ENCODE measurements around the gene PEAK3.

PEAK3 gene

DNA sequence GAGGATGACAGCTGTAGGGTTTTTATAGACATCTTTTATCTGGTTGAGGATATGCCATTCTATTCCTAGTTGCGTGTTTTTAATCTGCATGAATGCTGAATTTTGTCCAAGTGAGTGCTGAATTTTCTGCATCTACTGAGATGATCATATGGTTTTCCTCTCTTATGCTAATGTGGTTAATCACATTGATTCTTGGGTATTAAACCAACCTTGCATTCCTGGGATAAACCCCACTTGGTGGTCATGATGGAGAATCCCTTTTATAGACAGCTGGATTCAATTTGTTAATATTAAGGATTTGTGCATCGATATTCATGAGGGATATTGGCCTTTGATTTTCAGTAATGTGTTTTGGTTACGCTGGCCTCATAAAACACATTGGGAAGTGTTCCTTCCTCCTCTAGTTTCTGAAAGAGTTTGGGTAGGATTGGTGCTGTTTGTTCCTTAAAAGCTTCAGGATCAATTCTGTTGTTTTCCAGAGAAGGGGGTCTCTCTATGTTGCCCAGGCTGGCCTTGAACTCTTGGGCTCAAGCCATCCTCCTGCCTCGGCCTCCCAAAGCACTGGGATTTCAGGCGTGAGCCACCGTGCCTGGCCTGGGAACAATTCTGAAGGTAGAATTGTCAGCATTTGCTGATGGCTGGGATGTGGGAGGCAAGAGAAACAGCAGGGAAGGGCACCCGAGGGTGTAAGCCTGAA, 33.3 kb upstream of the PEAK3 start:
- DNase-seq = no peak

DNA sequence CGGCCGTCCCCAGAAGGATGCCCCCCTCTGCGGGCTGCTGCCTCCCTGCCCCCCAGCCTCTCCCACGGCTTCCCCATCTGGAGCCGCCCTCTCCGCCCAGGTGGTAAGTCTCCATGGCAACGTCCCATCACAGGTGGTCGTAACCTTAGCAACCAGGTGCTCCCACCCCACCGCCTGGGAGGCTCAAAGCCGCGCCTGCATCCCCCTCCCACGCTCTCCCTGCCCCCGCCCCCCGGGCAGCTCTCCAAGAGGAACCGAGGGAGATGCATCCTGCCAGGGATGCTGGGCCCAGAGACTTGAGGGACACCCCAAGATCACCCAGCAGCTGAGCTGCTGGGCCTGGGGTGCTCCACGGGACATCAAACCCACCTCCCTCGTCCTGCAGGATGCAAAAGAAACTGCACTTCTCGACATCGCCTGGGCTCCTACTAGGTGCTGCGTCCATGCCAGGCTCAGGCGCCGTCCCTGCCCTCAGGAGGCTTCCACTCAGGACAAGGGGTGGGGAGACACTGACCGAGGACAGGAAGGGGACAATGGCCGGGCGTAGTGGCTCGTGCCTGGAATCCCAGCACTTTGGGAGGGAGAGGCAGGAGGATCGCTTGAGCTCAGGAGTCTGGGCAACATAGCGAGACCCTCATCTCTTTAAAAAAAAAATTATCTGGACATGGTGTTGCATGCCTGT, 31.0 kb upstream of the PEAK3 start:
- DNase-seq = no peak

DNA sequence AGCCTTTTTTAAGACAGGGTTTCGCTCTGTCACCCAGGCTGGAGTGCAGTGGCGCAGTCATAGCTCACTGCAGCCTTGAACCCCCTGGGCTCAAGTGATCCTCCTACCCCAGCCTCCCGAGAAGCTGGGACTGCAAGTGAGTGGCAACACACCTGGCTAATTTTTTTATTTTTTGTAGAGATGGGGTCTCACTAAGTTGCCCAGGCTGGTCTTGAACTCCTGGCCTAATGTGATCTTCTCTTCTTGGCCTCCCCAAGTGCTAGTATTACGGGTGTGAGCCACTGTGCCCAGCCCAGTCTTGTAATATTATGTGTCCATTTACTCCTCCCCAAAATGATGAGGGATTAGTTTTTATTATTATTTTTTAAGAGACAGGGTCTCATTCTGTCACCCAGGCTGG, 29.1 kb upstream of the PEAK3 start:
- no peak for DNase-seq

DNA sequence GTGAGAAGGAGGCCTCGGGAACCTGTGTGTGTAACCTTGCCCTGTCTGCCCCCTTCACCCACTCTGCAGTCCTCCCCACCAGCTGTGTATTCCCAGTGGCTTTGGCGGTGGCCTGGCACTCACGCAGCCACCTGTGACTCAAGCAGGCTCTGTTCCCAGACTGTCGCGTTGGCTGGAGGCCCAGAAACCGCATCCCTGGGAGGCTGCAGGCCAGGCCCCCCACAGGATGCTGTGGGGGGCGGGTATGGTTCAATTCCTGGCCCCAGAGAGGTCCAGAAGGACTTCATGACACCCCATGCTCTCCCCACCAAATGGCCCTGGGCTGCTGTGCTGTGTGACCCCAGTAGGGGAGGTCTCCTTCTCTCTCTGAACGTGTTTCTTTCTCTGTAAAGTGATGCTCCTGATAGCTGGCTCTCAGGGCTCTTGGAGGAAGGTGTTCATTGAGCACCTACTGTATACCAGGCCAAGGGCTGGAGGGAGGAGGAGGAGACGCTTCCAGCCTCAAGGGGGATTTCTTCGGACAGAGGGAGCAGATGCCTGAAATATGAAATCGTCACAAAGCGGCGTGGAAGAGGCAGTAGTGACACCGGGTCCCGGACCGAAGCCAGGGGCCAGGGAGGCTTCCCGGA, 27.9 kb upstream of the PEAK3 start:
- no peak for DNase-seq

DNA sequence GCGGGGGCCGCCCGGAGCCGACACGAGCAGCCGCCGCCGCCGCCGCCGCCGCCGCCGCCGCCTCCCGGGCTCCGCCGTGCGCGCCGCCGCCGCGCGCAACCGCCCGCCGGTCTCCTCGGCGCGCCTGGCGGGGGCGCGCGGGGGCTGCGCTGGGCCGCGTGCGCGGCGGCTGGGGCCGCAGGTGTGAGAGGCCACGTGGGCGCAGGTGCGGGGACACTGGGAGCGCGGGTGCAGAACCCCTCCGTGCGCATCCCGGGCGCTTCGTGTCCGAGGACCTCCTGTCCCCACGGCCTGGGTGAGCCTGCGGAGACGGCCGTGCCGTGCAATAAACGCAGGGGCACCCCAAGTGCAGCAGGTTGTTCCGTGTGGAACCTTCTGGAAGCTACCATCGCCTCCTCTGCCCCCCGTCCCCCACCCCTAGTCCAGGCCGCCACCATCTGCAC, 26.2 kb upstream of the PEAK3 start, which contains the start of gene LINGO3:
TSS of gene LINGO3 (minus strand) at position 41 of the 443 bp plus-strand sequence. CDS start 16,378 bp downstream, outside the sequence.
- no peak for DNase-seq

DNA sequence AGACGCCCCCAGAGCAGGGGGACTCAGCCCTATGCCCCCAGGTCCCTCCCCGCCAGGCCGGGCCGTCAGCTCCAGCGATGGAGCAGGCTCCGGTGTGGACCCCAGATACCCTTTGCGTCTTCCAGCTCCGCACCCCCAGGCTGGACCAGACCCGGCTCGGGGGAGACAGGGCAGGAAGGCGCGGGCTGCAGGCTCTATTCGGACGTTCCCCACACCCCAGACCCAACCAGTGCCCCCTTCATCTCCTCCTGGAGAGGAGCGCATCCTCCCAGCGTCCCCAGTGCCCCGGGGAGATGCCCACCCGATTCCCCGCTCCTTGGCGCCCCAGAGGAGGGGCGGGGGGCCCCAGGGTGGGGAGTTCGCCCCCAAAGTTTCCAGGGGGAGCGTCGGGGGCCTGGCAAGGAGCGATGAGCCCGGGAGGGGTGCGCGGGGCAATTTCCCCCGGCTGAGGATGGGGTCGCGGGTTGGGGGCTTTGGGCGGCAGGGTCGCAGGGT, 25.6 kb upstream of the PEAK3 start:
- DNase-seq = no peak

DNA sequence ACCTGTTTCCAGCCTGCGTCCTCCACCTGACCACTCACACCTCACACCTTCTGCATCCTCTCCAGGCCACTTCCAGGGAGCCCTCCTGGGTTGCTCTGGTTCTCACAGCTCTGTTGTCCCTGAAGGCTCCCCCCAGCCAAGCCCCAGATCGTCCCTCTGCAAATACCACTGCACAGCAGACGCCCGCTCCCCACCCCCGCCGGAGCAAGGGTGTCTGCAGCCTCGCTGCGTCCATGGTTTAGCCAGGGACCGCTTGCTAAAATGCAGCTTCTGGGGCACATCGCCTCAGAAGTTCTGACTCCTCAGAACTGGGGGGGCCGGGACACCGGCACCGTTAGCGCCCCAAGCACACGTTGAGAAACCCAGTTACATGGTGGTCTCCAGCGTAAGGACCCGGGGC, 25.0 kb upstream of the PEAK3 start:
- DNase-seq = no peak

DNA sequence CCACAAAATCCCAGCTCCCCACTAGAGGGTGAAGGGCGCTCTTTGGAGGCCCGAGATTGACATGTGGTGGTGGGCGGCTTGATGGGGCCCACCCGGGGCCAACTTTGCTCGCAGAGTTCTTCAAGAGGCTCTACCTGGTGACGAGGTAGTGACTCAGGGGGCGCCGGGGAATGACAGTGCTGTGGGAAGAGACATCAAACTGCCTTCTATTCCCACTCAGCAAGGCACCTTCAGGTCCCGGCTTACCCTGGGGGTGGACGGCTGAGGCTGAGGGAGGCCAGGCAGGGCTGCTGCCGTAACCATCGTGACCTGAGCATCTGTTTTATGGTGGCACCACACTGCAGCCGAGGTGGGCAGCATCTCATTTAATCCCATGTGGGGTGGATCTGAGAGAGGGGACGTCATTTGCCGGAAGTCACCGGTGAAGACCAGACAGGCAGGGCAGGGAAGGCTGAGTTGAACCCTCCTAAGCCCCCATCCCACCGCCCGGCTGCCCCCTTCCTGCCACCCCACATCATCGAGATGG, 24.4 kb upstream of the PEAK3 start:
- DNase-seq = no peak

DNA sequence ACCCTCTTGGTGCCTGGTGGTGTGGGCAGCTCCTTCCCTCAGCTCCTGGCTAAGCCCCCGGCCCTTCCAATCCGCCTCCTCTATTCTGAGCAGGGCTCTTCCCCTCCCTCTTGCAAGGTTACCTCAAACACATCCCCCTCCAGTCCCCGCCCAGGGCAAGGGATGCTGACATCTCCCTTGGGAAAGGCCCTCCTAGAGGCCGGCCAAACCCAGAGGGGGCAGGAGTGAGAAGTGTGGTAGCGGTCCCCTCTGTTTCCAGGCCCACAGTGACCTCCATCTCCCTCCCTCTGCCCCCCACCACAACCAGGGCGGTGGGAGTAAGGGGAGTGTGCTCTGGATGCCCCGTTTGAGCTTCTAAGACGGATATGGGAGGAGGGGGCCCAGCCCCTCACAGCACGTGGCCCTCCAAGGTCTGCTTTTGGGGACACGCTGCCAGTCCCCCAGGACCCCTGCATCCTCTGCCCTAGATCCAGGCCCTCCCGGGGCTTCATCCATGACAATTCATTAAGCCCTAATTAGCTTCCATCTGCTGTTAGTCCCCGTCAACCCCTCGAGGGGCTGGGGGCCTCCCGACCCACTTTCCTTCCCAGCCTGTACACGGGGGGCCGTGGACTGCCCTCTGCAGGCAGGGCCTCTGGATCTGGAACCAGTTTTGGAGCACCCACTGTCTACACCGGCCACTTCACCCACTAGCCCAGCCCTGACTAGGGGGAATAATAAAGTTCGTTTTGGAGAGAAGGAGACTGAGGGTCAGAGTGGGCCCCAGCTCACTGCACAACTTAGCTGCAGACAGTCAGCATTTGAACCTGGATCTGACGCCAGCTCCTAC, 23.7 kb upstream of the PEAK3 start:
- DNase-seq = no peak

DNA sequence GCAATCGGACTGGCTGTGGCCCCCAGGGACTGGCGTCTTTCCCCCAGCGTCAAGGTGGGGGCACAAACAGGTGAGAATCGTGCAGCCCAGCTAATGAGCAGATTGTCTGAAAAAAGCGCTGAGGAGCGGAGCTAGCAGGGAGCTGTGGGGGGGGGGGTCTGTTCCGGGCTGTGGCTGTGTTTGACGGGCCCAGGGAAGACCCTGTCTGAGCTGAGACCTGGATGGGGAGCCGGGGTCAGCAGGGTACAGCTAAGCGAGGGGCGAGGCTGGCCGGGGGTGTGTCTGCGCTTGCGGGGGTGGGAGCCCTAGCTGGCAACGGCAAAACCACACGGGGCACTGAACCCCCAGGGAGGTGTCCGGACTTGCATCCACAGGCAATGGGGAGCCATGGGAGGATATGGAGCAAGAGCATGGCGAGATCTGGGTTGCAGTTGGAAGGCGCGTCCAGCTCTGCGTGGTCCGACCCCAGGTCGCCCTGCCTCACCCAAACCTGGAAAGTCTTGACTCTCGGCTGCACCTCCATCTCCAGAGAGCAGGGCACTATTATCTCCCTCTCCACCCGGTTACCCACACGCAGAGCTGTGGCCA, 21.3 kb upstream of the PEAK3 start:
- no peak for DNase-seq

DNA sequence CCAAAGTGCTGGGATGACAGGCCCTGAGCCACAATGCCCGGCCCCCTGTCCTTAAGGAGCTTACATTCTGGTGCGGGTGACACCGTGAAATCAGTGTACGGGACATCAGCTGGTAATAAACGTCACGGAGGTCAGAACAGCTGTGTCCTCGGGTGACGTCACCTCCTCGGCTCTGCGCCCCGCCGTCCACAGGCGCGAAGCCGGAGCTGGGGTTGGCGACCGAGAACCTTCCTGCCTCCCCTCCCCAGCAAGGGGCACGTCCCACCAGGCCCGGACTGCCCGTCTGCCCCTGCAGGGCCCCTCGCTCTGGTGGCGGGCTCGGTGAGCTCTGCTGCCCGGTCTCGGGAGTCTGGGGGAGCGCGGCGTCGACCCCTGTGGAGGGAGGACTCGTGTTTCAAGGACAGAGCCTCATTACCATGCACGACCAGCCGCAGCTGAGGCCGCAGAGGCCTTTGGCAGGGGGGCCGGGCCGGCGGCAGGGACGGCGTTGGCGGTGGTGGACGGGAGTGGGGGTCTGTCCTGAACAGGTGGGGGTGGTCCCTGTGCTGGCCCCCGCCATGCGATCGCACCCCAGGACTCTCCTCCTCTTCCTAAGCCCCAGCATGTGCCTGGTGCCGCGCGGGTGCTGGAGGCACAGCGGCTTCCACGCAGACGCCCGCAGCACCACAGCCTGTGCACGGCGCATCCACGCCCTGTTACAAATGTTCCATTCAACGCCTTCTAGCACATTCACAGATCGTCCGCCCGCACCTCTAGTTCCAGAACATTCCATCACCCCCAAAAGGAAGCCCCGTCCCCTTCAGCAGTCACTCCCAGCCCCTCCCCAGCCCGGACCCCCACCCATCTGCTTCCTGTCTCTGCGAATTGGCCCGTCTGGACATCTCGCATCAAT, 20.6 kb upstream of the PEAK3 start:
- DNase-seq = peak; percentile 77

DNA sequence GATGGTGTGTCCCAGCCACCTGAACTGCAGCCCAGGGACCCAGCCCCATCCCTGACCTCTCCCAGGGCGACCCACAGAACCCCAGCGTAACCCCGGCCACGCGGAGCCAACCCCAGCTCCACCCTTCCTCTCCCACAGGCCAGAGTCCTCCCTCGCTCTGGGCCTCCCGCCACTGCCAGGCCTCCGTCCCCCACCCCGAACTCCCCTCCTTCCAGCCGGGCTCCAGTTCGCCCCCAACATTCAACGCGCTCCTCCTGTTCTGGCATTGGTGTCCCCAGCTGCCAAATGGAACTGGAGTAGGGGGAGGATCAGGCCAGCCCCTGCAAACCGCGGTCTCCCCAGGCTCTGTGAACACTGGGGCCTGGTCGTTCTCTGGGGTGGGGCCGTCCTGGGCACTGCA, 18.6 kb upstream of the PEAK3 start:
- no peak for DNase-seq

DNA sequence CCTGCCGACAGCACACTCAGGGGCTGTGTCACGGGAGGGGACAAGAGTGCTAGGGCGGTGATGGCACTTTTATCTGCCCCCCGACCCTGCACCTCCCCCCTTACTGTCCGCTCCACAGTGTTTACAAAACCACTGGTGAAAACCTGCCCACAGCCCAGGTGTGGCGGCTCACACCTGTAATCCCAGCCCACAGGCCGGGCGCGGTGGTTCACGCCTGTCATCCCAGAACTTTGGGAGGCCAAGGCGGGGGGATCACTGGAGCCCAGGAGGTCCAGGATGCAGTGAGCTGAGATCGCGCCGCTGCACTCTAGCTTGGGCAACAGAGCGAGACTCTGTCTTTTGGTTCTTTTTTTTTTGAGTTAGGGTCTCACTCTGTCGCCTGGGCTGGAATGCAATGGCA, 14.2 kb upstream of the PEAK3 start:
- no peak for DNase-seq

DNA sequence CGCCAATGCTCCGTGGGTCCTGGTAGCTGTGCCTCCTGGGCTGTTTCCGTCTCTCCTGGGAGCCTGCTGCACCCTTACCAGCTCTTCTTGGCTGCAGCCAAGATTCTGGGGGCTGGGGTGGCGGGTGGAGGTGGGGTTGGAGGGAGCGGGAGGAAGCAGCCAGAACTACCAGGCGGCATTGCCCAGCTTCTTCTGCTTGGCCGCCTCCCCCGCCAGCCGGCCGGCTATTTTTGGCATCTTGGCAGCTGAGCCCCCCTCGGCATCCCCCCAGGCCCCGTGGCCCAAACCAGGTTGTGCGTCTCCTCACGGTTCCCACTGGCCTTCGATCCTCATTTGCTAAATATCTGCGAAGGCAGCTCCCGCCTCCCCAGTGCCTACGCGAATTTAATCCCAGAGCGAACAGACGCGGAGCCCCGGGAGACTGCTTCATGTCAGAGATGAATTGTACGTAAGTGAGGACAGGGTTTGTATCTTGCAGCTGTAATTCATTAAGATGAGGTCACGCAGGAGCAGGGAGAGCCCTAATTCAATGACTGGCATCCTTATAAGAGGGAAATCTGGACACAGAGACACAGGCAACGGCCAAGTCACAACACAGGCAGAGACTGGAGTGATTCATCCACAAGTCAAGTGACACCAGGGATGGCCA, 12.8 kb upstream of the PEAK3 start:
- no peak for DNase-seq

DNA sequence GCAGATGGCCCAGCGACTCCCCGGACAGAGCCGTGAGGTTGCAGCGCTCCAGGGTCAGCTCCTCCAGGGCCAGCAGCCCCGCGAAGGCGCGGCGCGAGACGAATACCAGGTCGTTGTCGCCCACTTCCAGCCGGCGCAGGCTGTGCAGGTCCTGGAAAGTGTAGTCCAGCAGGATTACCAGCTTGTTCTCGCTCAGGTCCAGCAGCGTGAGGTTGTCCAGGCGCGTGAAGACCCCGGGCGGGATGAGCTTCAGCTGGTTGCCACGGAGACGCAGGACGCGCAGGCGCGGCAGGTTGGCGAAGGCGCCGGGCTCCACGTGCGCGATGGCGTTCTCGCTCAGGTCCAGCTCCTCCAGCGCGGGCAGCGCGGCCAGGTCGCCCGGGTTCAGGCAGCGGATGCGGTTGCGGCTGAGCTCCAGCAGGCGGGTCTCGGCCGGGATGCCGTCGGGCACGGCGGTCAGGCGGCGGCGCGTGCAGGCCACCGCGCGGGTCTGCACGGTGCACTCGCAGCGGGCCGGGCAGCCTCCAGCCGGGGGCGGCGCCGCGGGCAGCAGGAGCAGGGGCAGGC, 9.3 kb upstream of the PEAK3 start:
- DNase-seq = peak; percentile 39

DNA sequence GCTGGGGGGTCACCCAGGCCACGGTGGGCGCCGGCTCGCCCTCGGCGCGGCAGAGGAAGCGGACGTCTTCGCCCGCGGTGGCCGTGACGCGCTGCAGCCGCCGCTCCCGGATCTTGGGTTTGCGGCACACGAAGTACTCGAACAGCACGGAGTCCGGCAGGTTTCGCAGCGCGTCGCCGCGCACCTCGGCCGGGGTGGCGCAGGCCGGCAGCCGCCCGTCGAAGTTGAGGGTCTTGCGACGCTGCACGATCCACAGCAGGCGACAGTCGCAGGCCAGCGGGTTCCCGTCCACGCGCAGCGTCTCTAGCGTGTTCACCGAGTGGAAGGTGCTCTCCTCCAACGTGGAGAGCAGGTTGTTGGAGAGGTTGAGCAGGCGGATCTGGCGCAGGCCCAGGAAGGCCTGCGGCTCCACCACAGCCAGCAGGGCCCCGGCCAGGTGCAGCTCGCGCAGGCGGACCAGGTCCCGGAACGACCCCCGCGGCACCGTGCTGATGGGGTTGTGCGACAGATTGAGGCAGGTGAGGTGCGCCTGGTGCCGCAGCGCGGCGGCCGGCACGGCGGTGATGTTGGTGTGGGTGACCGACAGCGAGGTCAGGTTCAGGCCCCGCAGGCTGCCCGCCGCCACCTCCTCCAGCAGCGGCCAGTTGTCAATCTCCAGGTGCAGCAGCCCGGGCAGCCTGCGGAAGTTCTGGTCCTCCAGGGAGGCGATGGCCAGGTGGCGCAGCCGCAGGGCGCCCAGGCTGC, 8.6 kb upstream of the PEAK3 start:
- DNase-seq = peak; percentile 17

DNA sequence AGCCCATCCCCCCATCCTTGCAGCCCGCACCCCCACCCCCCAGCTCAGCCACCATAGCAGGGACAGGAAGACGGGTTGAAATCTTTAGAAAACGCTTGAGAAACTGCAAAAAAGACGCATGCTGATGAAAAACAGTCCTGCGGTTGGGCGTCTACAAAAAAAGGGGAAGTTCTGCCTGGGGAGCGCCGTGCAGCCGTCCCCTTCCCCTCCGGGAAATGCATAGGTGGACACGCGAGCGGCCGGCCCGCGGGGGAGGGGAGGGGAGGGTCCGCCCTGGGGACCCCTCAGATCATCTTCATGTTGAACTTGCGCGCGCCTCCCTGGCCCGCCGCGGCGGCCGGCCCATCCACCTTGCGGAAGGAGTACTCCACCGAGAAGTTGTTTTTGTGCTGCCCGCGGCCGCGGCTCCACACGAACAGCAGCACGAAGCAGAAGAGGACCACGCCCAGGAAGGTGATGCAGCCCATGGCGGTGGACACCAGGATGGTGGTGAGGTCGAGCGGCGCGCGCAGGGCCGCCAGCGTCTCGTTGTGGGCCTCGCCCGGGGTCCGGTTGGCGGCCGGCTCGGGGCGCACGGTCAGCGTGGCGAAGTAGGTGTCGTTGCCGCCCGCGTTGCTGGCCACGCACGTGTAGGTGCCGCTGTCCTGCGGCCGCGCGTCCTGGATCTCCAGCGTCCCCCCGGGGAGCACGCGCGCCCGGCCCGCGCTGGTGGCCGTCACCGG, 7.9 kb upstream of the PEAK3 start:
- peak; percentile 27 for DNase-seq

DNA sequence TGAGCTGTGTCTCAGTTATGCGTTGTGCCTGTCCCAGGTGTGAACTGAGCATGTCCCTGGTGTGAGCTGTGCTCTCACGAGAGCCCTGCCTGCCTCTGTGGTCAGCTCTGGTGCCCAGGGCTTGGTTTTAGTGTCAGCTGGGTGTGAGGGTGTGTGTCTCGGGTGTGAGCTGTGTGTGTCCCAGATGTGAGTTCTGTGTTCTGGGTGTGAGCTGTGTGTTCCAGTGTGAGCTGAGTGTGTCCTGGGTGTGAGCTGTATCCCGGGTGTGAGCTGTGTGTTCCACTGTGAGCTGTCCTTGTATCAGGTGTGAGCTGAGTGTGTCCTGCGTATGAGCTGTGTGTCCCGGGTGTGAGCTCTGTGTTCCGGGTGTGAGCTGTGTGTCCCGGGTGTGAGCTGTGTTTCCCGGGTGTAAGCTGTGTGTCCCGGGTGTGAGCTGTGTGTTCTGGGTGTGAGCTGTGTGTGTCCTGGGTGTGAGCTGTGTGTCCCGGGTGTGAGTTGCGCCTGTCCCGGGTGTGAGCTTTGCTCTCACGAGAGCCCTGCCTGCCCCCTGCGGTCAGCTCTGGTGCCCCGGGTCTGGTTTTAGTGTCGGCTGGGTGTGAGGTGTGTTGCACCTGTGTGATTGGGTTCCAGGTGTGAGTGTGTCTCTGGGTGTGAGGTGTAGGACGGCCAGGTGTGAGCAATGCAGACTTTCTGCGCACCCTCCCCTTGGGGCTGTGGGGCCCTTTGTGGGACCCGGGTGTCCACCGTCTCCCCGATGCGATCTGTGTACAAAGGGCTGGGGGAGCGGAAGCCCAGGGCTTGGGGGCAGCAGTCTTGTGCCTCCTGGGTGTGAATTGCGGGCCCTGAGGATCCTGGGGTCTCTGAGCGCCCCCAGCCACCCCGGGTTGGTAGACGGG, 7.1 kb upstream of the PEAK3 start:
- peak; percentile 11 for DNase-seq
